AG10803 (cell line): ENCODE measurements around the gene NPPA.

ENCODE experiments used
- DNase-seq: peaks from one replicate; pipeline ENCODE4 v3.0.0; 2010; ENCODE audit warnings: low read depth
- H3K4me3 ChIP-seq: 2 replicates; pipeline ENCODE4 v1.5.1; 2011; ENCODE audit warnings: mild to moderate bottlenecking, low read length, control low read depth
- TF ChIP-seq, protein P1 (sequence below): conservative IDR thresholded peaks from 2 replicates; pipeline ENCODE4 v1.5.1; 2011; ENCODE audit warnings: mild to moderate bottlenecking, low read length, control low read depth, inconsistent platforms

The NPPA gene

DNA sequence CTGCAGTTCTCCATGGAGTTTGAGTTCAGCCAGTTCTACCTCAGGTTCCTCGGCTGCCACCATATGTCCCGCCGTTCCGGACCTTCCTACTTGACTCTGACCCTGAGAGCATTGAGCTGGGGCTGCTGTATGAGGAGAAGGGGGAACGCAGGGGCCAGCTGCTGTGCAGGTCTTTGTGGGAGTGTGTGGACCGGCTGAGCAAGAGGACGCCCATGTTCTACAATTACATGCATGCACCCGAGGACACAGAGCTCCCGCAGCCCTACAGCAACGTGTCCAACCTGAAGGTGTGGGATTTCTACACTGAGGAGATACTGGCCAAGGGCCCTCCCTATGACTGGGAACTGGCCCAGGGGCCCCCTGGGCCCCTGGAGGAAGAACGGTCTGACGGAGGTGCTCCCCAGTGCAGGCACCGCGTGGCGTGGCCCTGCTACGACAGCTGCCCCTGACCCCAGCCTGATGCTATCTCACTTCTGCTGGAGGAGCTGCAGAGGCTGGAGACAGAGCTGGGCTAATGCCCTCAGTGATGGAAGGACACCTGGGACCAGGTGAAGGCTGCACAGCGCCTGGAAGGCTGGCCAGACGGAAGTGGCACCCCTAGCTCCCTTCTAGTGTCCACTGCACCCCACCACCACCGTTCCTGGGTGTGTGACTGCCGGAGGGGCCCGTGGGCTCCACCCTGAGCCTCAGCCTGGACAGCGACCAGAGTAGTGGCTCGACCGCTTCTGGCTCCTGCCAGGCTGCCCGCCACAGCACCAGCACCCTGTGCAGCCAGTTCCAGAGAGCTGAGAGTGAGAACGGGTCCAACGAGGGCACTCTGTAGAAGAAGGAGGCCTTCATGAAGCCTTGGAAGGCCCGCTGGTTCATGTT, 32.0 kb upstream of the NPPA start:
- H3K4me3 ChIP-seq, result no peak overlapping the region
- no peak for DNase-seq

DNA sequence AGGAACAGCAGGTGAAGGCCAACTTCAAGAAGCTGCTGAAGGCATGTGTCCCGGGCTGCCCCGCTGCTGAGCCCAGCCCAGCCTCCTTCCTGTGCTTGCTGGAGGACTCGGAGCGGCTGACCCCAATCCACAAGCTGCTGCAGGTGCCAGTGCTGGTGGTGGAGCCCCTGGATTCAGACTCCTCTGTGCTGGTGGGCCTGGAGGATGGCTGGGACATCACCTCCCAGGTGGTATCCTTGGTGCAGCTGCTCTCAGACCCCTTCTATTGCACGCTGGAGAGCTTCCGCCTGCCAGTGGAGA, 31.3 kb upstream of the NPPA start:
- no peak for DNase-seq
- TF ChIP-seq, protein P1, sequence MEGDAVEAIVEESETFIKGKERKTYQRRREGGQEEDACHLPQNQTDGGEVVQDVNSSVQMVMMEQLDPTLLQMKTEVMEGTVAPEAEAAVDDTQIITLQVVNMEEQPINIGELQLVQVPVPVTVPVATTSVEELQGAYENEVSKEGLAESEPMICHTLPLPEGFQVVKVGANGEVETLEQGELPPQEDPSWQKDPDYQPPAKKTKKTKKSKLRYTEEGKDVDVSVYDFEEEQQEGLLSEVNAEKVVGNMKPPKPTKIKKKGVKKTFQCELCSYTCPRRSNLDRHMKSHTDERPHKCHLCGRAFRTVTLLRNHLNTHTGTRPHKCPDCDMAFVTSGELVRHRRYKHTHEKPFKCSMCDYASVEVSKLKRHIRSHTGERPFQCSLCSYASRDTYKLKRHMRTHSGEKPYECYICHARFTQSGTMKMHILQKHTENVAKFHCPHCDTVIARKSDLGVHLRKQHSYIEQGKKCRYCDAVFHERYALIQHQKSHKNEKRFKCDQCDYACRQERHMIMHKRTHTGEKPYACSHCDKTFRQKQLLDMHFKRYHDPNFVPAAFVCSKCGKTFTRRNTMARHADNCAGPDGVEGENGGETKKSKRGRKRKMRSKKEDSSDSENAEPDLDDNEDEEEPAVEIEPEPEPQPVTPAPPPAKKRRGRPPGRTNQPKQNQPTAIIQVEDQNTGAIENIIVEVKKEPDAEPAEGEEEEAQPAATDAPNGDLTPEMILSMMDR, result no peak
- H3K4me3 ChIP-seq, result no peak overlapping the region

More for the DNA sequence above, 32.0 kb upstream of the NPPA start:
- TF ChIP-seq, protein P1, result no peak

DNA sequence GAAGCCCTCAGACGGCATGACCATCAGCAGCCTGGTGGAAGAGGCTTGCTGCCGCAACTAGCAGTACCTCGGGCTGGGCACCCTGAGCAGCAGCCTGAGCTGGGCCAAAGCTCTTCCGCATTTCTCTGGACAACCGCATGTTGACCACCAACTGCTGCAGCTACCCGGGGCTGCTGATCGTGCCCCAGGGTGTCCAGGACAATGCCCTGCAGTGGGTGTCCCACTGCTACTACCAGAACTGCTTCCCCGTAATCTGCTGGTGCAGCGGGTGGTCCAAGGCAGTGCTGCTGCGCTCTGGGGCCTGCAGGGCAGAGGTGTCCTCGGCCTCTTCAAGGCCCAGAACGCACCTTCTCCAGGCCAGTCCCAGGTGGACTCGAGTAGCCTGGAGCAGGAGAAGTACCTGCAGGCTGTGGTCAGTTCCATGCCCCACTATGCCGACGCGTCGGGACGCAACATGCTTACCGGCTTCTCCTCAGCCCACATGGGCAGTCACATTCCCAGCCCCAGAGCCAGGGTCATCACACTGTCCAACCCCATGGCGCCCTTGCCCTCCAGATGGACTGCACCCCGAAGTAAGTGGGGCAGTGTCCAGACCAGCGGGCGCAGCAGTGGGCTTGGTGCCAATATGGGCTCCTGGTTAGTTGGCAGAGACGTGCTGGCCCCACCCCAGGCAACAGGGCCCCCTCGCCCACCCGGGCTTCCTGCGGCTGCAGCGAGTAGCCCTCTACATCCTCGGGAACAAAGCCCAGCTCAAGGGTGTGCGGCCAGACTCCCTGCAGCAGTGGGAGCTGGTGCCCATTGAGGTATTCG, 30.7 kb upstream of the NPPA start:
- H3K4me3 ChIP-seq, result no peak overlapping the region
- no peak for DNase-seq
- TF ChIP-seq, protein P1, result no peak

DNA sequence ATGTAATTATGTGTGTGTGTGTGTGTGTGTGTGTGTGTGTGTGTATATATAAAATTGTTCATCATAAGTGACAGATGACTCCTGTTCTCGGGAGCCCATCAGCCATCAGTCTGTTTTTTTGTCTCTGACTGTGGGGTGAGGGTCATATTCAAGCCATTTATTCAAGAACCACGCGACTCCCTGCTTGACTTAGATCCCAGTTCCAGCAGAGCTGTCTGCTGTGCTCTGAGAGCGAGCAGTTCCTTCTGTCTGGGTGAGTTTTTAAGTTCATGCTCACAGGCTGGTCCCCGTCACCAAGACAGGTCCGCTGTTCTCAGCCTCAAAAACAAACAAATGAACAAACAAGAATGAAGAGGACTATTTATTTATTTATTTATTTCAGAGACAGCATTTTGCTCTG, 29.5 kb upstream of the NPPA start:
- TF ChIP-seq, protein P1, result no peak
- no peak for DNase-seq

DNA sequence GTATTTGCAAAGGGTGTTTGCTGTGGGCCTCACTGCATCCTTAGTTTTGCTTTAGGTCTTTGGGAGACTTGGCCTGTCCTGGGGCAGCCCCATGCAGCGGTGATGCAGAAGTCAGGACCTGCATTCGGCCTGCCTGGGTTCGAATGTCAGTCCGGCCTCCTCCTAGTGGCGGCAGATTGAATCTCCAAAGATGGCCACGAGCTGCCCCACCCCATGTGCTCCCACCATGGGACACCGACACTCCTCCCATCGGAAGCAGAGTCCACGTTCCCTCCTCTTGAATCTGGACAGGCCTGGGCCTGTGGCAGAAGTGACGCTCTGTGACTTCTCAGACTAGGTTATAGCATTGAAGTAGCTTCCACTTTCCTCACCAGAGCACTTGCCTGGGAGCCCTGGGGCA, 27.5 kb upstream of the NPPA start:
- DNase-seq, result no peak
- TF ChIP-seq, protein P1, result no peak
- no peak overlapping the region for H3K4me3 ChIP-seq

More for the DNA sequence above, 29.5 kb upstream of the NPPA start:
- no peak overlapping the region for H3K4me3 ChIP-seq

DNA sequence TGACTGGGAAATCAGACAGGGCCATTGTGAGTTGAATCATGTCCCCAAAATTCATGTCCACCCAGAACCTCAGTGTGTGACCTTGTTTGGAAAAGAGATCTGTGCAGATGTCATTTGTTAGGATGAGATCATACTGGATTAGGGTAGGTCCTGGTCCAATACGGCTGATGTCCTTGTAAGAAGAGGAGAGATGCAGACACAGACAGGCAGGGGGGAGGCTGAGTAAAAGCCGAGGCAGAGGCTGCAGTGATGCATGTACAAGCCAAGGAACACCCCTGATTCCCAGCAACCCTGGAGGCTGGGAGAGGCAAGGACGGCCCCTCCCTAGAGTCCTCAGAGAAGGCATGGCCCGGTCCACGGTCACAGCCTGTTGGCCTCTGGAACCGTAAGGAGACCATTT, 27.0 kb upstream of the NPPA start:
- no peak overlapping the region for H3K4me3 ChIP-seq
- TF ChIP-seq, protein P1, result no peak
- DNase-seq, result no peak

DNA sequence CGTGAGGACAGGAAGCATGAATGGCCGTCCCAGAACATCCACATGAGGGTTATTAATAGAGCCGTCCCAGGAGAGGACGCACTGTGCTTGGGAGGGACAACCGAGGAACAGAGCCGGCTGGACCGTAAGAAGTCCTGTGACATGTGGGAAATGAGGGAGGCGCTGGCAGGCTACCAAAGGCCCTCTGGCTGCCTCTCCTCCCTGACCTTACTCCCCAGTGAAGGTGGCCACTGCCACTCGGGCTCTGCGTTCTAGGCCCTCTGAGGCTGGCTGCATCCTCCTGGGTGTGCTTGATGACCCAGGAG, 26.6 kb upstream of the NPPA start:
- DNase-seq, result no peak
- TF ChIP-seq, protein P1, result no peak
- no peak overlapping the region for H3K4me3 ChIP-seq
